Activated CD4-positive, alpha-beta T cell treated with anti-CD3 and anti-CD28 coated beads, Interleukin-2, amount 50 U/mL, for 24 hours (primary cell): Measurements from ENCODE around the gene KISS1.

ENCODE experiments used
- DNase-seq, 2 donors: peaks; one replicate each; pipeline ENCODE4 v3.0.0-alpha.2; 2020; ENCODE audit warnings: low read depth in 1 of 2, low spot score in 1 of 2

Gene KISS1

DNA sequence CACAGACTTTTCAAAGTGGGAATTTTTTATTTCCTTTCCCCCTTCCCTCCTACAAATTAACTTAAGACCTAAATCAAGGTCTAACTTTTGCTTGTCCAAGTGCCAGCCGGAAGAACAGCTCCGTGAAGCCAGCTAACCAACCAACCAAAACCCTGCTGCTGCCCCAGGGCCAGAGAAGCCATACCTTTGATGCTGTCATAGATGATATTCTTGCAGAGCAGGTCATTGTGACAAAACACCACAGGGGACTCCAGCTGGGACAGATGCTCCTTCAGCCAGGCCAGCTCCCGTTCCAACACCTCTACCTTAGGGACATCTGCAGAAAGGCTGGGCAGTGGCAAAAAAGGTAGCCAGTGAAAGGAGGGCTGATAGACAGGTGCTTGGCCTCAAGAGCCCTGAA, 55.2 kb downstream of the KISS1 start:
- no peak for DNase-seq
